GM23338 (cell line): Measurements from ENCODE around the gene UBL4A. TPM values are rescaled to one million over a fixed set of nuclear protein-coding genes. Genes with fewer than 3 reads are reported as not detected.

Source experiments
- ATAC-seq: fragments of 200-7000 bp; cut with Tn5 transposase; 3 replicates; pipeline ENCODE4 v1.9.1; 2020
- DNase-seq: peaks from one replicate; pipeline ENCODE4 v3.0.0-alpha.2; 2015; ENCODE audit warnings: low spot score
- H2AFZ ChIP-seq: fragments of 200-600 bp; sonication (generic); 2 replicates; pipeline ENCODE4 v1.8.0; 2016; ENCODE audit warnings: antibody characterized with exemption, mild to moderate bottlenecking, moderate library complexity
- H3F3A ChIP-seq: fragments of 200-600 bp; sonication (generic); replicated peaks from 2 replicates; pipeline ENCODE4 v1.8.0; 2017; ENCODE audit warnings: antibody characterized with exemption, mixed run types, low read depth
- H3K27ac ChIP-seq: fragments of 200-600 bp; sonication (generic); 2 replicates; pipeline ENCODE4 v1.6.1; 2016; ENCODE audit warnings: low read depth
- H3K27me3 ChIP-seq: fragments of 200-600 bp; sonication (generic); 2 replicates; pipeline ENCODE4 v1.8.0; 2016; ENCODE audit warnings: mild to moderate bottlenecking, mixed run types, moderate library complexity; ENCODE audit not compliant: insufficient read depth
- H3K36me3 ChIP-seq: fragments of 200-600 bp; sonication (generic); 2 replicates; pipeline ENCODE4 v1.8.0; 2016; ENCODE audit warnings: mild to moderate bottlenecking; ENCODE audit not compliant: insufficient read depth
- H3K4me1 ChIP-seq: fragments of 200-600 bp; sonication (generic); 2 replicates; pipeline ENCODE4 v1.8.0; 2016; ENCODE audit warnings: mild to moderate bottlenecking, moderate library complexity; ENCODE audit not compliant: insufficient read depth
- H3K4me2 ChIP-seq: fragments of 200-600 bp; sonication (generic); 2 replicates; pipeline ENCODE4 v1.7.1; 2017; ENCODE audit warnings: mixed run types
- H3K4me3 ChIP-seq: fragments of 200-600 bp; sonication (generic); 2 replicates; pipeline ENCODE4 v1.6.1; 2016; ENCODE audit warnings: mixed run types
- H3K79me2 ChIP-seq: fragments of 200-600 bp; sonication (generic); replicated peaks from 2 replicates; pipeline ENCODE4 v1.8.0; 2017; ENCODE audit warnings: mild to moderate bottlenecking; ENCODE audit not compliant: insufficient read depth
- H3K9me2 ChIP-seq: fragments of 200-600 bp; sonication (generic); 2 replicates; pipeline ENCODE4 v1.8.0; 2017; ENCODE audit not compliant: insufficient read depth
- H4K20me1 ChIP-seq: fragments of 200-600 bp; sonication (generic); replicated peaks from 2 replicates; pipeline ENCODE4 v1.8.0; 2017; ENCODE audit warnings: mild to moderate bottlenecking; ENCODE audit not compliant: insufficient read depth
- H3K27ac Mint-ChIP-seq: 2 replicates; pipeline ENCODE4 v1.8.0; 2020; ENCODE audit warnings: inconsistent platforms, mild to moderate bottlenecking, moderate library complexity, mixed read lengths
- H3K27me3 Mint-ChIP-seq: 3 replicates; pipeline ENCODE4 v1.8.0; 2022; ENCODE audit warnings: low read depth, mild to moderate bottlenecking, moderate library complexity, mixed read lengths, inconsistent platforms; ENCODE audit not compliant: insufficient read depth, poor library complexity
- H3K36me3 Mint-ChIP-seq: 3 replicates; pipeline ENCODE4 v1.8.0; 2021; ENCODE audit warnings: low read depth, mild to moderate bottlenecking, inconsistent platforms, moderate library complexity, mixed read lengths
- H3K4me1 Mint-ChIP-seq: 3 replicates; pipeline ENCODE4 v1.8.0; 2020; ENCODE audit warnings: mild to moderate bottlenecking, inconsistent platforms, mixed read lengths
- H3K4me3 Mint-ChIP-seq: 3 replicates; pipeline ENCODE4 v1.8.0; 2021; ENCODE audit warnings: moderate library complexity, mild to moderate bottlenecking, inconsistent platforms, mixed read lengths
- H3K9me3 Mint-ChIP-seq: 3 replicates; pipeline ENCODE4 v1.8.0; 2020; ENCODE audit warnings: moderate library complexity, mild to moderate bottlenecking, inconsistent platforms, mixed read lengths
- EZH2phosphoT487 ChIP-seq: fragments of 200-600 bp; sonication (generic); IDR thresholded peaks from one replicate; pipeline ENCODE4 v1.8.1; 2018; ENCODE audit warnings: antibody characterized with exemption; ENCODE audit not compliant: unreplicated experiment
- NANOG ChIP-seq: IDR thresholded peaks from 2 replicates; pipeline ENCODE4 v1.6.1; 2016; ENCODE audit warnings: antibody characterized with exemption, borderline replicate concordance
- ZNF331 ChIP-seq: fragments of 250-450 bp; sonication (Bioruptor Pico); IDR thresholded peaks from 2 replicates; pipeline ENCODE4 v1.5.0; 2020; ENCODE audit warnings: low read depth, mild to moderate bottlenecking, moderate library complexity
- ZNF462 ChIP-seq: fragments of 250-450 bp; sonication (Bioruptor Pico); IDR thresholded peaks from 2 replicates; pipeline ENCODE4 v1.5.0; 2020; ENCODE audit warnings: mild to moderate bottlenecking, moderate library complexity
- polyA plus RNA-seq: library from polyadenylated mRNA; unstranded; fragments of >200 nt; fragmentation: Nextera tagmentation; extraction: Ambion mirVana; gene quantifications from 2 replicates; pipeline ENCODE4 v1.2.1, GENCODE V29; 2016
- total RNA-seq: library from RNA; depleted of rRNA; stranded (reverse); fragments of >200 nt; shearing (Covaris generic); gene quantifications from 2 replicates; pipeline ENCODE4 v1.2.3, GENCODE V29; 2014

The UBL4A gene
- total and polyA plus RNA-seq, 2 experiments from 2014 or later = 15.6 to 43.7 TPM

DNA sequence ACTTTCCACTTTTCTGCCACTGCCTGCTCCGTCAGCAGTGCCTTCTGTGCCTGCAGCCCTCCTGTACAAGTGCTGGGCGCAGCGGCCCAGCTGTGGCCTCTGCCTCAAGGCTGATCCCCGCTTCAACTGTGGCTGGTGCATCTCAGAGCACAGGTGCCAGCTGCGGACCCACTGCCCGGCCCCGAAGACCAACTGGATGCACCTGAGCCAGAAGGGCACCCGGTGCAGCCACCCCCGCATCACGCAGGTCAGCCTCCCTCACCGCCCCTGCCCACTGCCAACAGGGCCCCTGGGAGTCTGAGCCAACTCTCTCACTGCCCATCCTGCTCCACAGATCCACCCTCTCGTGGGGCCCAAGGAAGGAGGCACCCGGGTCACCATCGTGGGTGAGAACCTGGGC lies 20.8 kb downstream of the UBL4A start:
- H3K4me1 Mint-ChIP-seq = no peaks in the 10 kb centered on the region
- H3K4me3 Mint-ChIP-seq = no peak overlapping the region

More for the DNA sequence above, 20.8 kb downstream of the UBL4A start:
- H3K4me1 ChIP-seq = no peaks in the 10 kb centered on the region
- H3K36me3 ChIP-seq = no peaks in the 10 kb centered on the region
- DNase-seq = no peak
- no peaks in the 10 kb centered on the region for H3K79me2 ChIP-seq
- no peaks in the 10 kb centered on the region for H3K9me3 Mint-ChIP-seq
- ATAC-seq = no peak
- no peaks in the 10 kb centered on the region for H3K27me3 ChIP-seq
- no peak overlapping the region for H2AFZ ChIP-seq
- peaks cover 12% of the 10 kb centered on the region for H3K36me3 Mint-ChIP-seq
- H3K4me2 ChIP-seq = no peak overlapping the region
- no peak overlapping the region for H3K27ac ChIP-seq
- H3K9me2 ChIP-seq = no peaks in the 10 kb centered on the region
- no peak for TF ChIP-seq NANOG
- TF ChIP-seq EZH2phosphoT487 = no peak
- no peak for TF ChIP-seq ZNF462
- no peak for TF ChIP-seq ZNF331 (CRISPR knock-in tag)
- no peaks in the 10 kb centered on the region for H3K27me3 Mint-ChIP-seq
- H3K4me3 ChIP-seq = no peak overlapping the region
- H3K27ac Mint-ChIP-seq = no peak overlapping the region
- no peaks in the 10 kb centered on the region for H3F3A ChIP-seq
- no peaks in the 10 kb centered on the region for H4K20me1 ChIP-seq
